Left ventricle myocardium inferior (tissue), 1 donor: ENCODE measurements around the gene CABP7. TPM values are rescaled to one million over a fixed set of nuclear protein-coding genes. Genes with fewer than 3 reads are reported as not detected.

Experiments
- DNase-seq: peaks from one replicate; pipeline ENCODE4 v3.0.0-alpha.2; 2020
- H3K27ac ChIP-seq: fragments of 200-600 bp; replicated peaks from 2 replicates; pipeline ENCODE4 v1.8.0; 2021
- H3K27me3 ChIP-seq: fragments of 200-600 bp; 2 replicates; pipeline ENCODE4 v1.8.0; 2021; ENCODE audit warnings: low read depth
- H3K36me3 ChIP-seq: fragments of 200-600 bp; 2 replicates; pipeline ENCODE4 v1.8.0; 2021
- H3K4me1 ChIP-seq: fragments of 200-600 bp; 2 replicates; pipeline ENCODE4 v1.8.0; 2021
- H3K4me3 ChIP-seq: fragments of 200-600 bp; 2 replicates; pipeline ENCODE4 v1.8.0; 2021; ENCODE audit warnings: mild to moderate bottlenecking, moderate library complexity
- H3K9me3 ChIP-seq: fragments of 200-600 bp; replicated peaks from 2 replicates; pipeline ENCODE4 v1.8.0; 2021
- CTCF ChIP-seq: fragments of 200-600 bp; IDR thresholded peaks from 2 replicates; pipeline ENCODE4 v1.8.0; 2021; ENCODE audit warnings: antibody characterized with exemption, mild to moderate bottlenecking, borderline replicate concordance
- intact Hi-C: fragments of 100-400 bp; cut with micrococcal nuclease; formaldehyde crosslinking; loops from one replicate; pipeline ENCODE4 v1.11.0; 2022
- total RNA-seq: library from RNA; stranded (reverse); fragmentation: NEBNext Ultra II Directional; extraction: Animal tissue kit (Norgen Biotek cat#: 25700); gene quantifications from one replicate; pipeline ENCODE4 v1.2.1, GENCODE V29; 2021
- donor health status: DM: no; HTN: yes; CAD: no; lungs with severe emphysema.

Gene CABP7
- total RNA-seq, 1 donor from 2014 or later: not detected

- intact Hi-C loops: no loop called here
These were observed 13.3 kb upstream of the CABP7 start for GRCh38 chr22:29706486-29706885.

GRCh38 chr22:29707010-29707409 is 12.8 kb upstream of the CABP7 start:
- H3K27ac ChIP-seq: no peak overlapping the region
- no peak for TF ChIP-seq CTCF
- H3K4me1 ChIP-seq: peaks cover 23% of the 10 kb centered on the region
- H3K9me3 ChIP-seq: no peaks in the 10 kb centered on the region
- no peaks in the 10 kb centered on the region for H3K36me3 ChIP-seq
- H3K27me3 ChIP-seq: peaks cover 82% of the 10 kb centered on the region
- intact Hi-C loops: no loop called here
- no peak overlapping the region for H3K4me3 ChIP-seq
- DNase-seq: no peak

More at GRCh38 chr22:29706486-29706885, 13.3 kb upstream of the CABP7 start:
- peaks cover 26% of the 10 kb centered on the region for H3K4me1 ChIP-seq
- H3K4me3 ChIP-seq: no peak overlapping the region
- TF ChIP-seq CTCF: no peak
- H3K36me3 ChIP-seq: no peaks in the 10 kb centered on the region
- peaks cover 85% of the 10 kb centered on the region for H3K27me3 ChIP-seq
- no peak for DNase-seq
- H3K9me3 ChIP-seq: no peaks in the 10 kb centered on the region
- H3K27ac ChIP-seq: no peak overlapping the region

GRCh38 chr22:29707471-29707870 is 12.3 kb upstream of the CABP7 start:
- H3K4me1 ChIP-seq: peaks cover 18% of the 10 kb centered on the region
- intact Hi-C loops: no loop called here
- peaks cover 82% of the 10 kb centered on the region for H3K27me3 ChIP-seq
- no peak overlapping the region for H3K27ac ChIP-seq
- no peak for TF ChIP-seq CTCF
- DNase-seq: no peak
- H3K36me3 ChIP-seq: no peaks in the 10 kb centered on the region
- H3K9me3 ChIP-seq: no peaks in the 10 kb centered on the region
- H3K4me3 ChIP-seq: no peak overlapping the region

GRCh38 chr22:29710193-29710592 is 9.6 kb upstream of the CABP7 start:
- TF ChIP-seq CTCF: no peak
- H3K27me3 ChIP-seq: peaks cover 85% of the 10 kb centered on the region
- no peaks in the 10 kb centered on the region for H3K36me3 ChIP-seq
- no peaks in the 10 kb centered on the region for H3K9me3 ChIP-seq
- H3K4me1 ChIP-seq: peaks cover 6% of the 10 kb centered on the region
- intact Hi-C loops: no loop called here
- no peak overlapping the region for H3K4me3 ChIP-seq
- no peak overlapping the region for H3K27ac ChIP-seq
- DNase-seq: no peak

GRCh38 chr22:29710922-29711593 is 8.7 kb upstream of the CABP7 start:
- H3K9me3 ChIP-seq: no peaks in the 10 kb centered on the region
- H3K4me1 ChIP-seq: peaks cover 5% of the 10 kb centered on the region
- no peak overlapping the region for H3K4me3 ChIP-seq
- intact Hi-C loops: no loop called here
- DNase-seq: peak; percentile 67
- H3K36me3 ChIP-seq: no peaks in the 10 kb centered on the region
- no peak overlapping the region for H3K27ac ChIP-seq
- no peak for TF ChIP-seq CTCF
- peaks cover 83% of the 10 kb centered on the region for H3K27me3 ChIP-seq
